ENCODE results near the gene YIF1A. TPM values are rescaled to one million over a fixed set of nuclear protein-coding genes. Genes with fewer than 3 reads are reported as not detected.
"Not testable (repeated sequence)": the region's sequence is repeated elsewhere in the genome, so short reads cannot be mapped to it uniquely, and the experiment has no call there.

YIF1A gene
- total RNA-seq, 1 donor from 2014 or later = 53.4 TPM

DNA sequence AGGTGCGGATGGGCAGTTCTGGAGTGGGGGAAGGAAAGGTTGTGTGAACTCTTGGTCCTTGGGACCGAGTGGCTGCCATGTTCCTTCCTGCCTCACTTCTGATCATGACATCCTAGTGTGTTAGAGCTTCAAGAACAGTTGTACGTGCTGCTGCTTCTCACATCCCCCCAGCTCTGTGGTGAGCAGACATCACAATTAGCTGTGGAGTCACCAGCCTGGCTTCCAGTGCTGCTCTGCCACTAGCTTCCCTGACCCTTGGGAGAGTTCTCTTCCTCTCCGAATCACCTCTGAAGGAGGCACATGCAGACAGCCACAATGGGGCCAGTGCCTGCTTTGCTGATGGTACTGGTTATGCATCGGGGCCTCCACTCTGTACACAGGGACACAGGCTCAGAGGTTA, 26.8 kb downstream of the YIF1A start:
- no peaks in the 10 kb centered on the region for H3K27me3 Mint-ChIP-seq
- intact Hi-C loops (cut with micrococcal nuclease) = no loop called here
- POLR2A ChIA-PET = interaction anchor here (0.8 kb wide), 1 partner anchor 27 kb away, joined by 4 read pairs; the partner anchor contains the start of gene YIF1A

DNA sequence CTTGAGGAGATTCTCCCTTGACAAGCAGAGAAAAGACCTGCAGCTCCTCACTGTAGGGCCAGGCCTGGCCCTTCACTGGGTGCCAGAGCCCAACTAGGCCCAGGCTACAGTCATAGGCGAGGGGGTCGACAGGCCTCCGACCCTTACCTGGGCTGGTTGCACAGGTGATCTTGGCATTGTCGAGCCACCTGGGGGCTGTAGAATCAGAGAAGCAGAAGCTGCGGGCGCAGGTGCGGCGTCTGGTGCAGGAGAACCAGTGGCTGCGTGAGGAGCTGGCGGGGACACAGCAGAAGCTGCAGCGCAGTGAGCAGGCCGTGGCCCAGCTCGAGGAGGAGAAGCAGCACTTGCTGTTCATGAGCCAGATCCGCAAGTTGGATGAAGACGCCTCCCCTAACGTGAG, 27.4 kb downstream of the YIF1A start:
- H3K36me3 Mint-ChIP-seq (ENCODE audit: low read depth) = peaks cover 55% of the 10 kb centered on the region
- H3K27me3 Mint-ChIP-seq = no peaks in the 10 kb centered on the region
- no peak overlapping the region for H3K27ac Mint-ChIP-seq
- intact Hi-C loops (cut with micrococcal nuclease) = no loop called here
- H3K4me1 Mint-ChIP-seq = peaks cover 19% of the 10 kb centered on the region
- ATAC-seq (ENCODE audit: low read depth) (no peak), DNase-seq (no peak)
- TF ChIP-seq, protein P1, sequence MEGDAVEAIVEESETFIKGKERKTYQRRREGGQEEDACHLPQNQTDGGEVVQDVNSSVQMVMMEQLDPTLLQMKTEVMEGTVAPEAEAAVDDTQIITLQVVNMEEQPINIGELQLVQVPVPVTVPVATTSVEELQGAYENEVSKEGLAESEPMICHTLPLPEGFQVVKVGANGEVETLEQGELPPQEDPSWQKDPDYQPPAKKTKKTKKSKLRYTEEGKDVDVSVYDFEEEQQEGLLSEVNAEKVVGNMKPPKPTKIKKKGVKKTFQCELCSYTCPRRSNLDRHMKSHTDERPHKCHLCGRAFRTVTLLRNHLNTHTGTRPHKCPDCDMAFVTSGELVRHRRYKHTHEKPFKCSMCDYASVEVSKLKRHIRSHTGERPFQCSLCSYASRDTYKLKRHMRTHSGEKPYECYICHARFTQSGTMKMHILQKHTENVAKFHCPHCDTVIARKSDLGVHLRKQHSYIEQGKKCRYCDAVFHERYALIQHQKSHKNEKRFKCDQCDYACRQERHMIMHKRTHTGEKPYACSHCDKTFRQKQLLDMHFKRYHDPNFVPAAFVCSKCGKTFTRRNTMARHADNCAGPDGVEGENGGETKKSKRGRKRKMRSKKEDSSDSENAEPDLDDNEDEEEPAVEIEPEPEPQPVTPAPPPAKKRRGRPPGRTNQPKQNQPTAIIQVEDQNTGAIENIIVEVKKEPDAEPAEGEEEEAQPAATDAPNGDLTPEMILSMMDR (IDR thresholded peaks at IDR 0.05) = no peak
- POLR2A ChIA-PET = interaction anchor here (0.8 kb wide), 1 partner anchor 28 kb away, joined by 4 read pairs; the partner anchor contains the start of gene YIF1A
- CTCF ChIA-PET = interaction anchor here (1.4 kb wide), 1 partner anchor 38 kb away, joined by 4 read pairs; no protein-coding TSS in a partner anchor
- no peak overlapping the region for H3K4me3 Mint-ChIP-seq
- no peaks in the 10 kb centered on the region for H3K9me3 Mint-ChIP-seq

More for the DNA sequence above, 26.8 kb downstream of the YIF1A start:
- TF ChIP-seq, protein P1 (IDR thresholded peaks at IDR 0.05) = no peak
- Mint-ChIP-seq H3K27ac (no peak overlapping the region), H3K4me3 (no peak overlapping the region), H3K9me3 (no peaks in the 10 kb centered on the region), H3K36me3 (ENCODE audit: low read depth) (peaks cover 55% of the 10 kb centered on the region), H3K4me1 (peaks cover 18% of the 10 kb centered on the region)
- ATAC-seq (ENCODE audit: low read depth) (no peak), DNase-seq (no peak)
- CTCF ChIA-PET = interaction anchor here (1.4 kb wide), 1 partner anchor 39 kb away, joined by 4 read pairs; no protein-coding TSS in a partner anchor

DNA sequence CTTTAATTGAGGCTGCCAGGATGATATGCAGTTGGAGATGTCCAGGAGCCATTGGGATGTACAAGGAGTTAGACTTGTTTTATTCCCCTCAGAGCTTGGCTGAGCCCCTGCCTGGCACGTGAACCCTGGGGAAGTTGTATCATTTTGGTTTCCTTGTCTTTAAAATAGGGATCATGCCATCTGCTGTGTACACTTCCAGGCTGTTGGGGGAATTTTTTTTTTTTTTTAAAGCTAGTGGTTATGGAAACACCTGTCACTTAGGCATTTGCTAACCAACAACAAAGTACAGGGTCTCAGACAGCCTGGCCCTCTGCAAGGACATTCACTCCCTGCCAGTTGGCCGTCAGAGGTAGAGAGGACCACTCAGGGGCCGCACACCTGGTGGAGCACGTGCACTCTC, 29.0 kb downstream of the YIF1A start:
- H3K4me3 Mint-ChIP-seq = no peak overlapping the region
- intact Hi-C loops (cut with micrococcal nuclease) = no loop called here
- ChIA-PET POLR2A (interaction anchor here (0.6 to 0.7 kb wide), 3 partner anchors 12 to 608 kb away, joined by 3 to 8 read pairs (median 4); no protein-coding TSS in a partner anchor), CTCF (interaction anchor here (0.9 to 1.3 kb wide), 2 partner anchors 14 to 22 kb away, joined by 3 to 4 read pairs; no protein-coding TSS in a partner anchor)
- H3K27ac Mint-ChIP-seq = no peak overlapping the region
- H3K27me3 Mint-ChIP-seq = no peaks in the 10 kb centered on the region
- H3K4me1 Mint-ChIP-seq = peaks cover 23% of the 10 kb centered on the region
- ATAC-seq (ENCODE audit: low read depth) (no peak), DNase-seq (no peak)
- no peaks in the 10 kb centered on the region for H3K9me3 Mint-ChIP-seq
- H3K36me3 Mint-ChIP-seq (ENCODE audit: low read depth) = peaks cover 53% of the 10 kb centered on the region
- TF ChIP-seq, protein P1 (IDR thresholded peaks at IDR 0.05) = no peak

DNA sequence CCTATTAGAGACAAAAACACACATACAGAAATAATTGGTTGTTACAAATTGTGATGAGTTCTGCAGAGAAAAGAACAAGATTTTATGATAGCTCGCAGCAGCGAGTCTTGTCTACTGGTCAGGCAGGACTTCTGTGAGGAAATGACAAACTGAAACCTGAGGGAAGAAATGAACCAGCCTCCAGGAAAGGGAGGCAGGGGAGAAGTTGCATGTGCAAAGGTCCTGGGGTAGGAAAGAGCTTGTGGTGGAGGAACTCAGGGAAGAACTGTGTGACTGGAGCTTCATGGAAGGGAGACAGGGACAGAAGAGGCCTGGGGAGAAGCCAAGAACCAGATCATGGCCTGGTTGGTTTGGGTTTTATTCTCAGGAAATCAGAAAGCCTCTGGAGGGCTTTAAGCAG, 29.7 kb downstream of the YIF1A start:
- TF ChIP-seq, protein P1 (IDR thresholded peaks at IDR 0.05) = no peak
- POLR2A ChIA-PET = interaction anchor here (0.6 to 1.0 kb wide), 3 partner anchors 12 to 134 kb away, joined by 3 to 8 read pairs (median 7); partner anchors contain the start of gene YIF1A
- Mint-ChIP-seq H3K36me3 (ENCODE audit: low read depth) (peaks cover 45% of the 10 kb centered on the region), H3K27me3 (no peaks in the 10 kb centered on the region), H3K9me3 (no peaks in the 10 kb centered on the region), H3K27ac (peak overlapping the region; percentile 30), H3K4me1 (peaks cover 23% of the 10 kb centered on the region), H3K4me3 (no peak overlapping the region)
- CTCF ChIA-PET = interaction anchor here (1.3 kb wide), 1 partner anchor 13 kb away, joined by 4 read pairs; no protein-coding TSS in a partner anchor
- no peak for DNase-seq
- intact Hi-C loops (cut with micrococcal nuclease) = no loop called here
- ATAC-seq (ENCODE audit: low read depth) = no peak

DNA sequence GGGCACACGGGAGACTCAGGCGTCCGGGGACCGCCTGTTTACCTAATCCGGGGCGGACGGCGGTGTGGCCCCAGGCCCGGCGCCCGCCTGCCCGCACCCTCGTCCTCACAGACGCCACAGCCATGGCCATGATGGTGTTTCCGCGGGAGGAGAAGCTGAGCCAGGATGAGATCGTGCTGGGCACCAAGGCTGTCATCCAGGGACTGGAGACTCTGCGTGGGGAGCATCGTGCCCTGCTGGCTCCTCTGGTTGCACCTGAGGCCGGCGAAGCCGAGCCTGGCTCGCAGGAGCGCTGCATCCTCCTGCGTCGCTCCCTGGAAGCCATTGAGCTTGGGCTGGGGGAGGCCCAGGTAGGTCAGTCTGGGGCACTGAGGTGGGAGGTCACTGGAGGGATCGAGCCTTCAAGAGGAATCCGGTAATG, 30.5 kb downstream of the YIF1A start:
- Mint-ChIP-seq H3K4me3 (peak overlapping the region; percentile 96), H3K9me3 (no peaks in the 10 kb centered on the region), H3K36me3 (ENCODE audit: low read depth) (peaks cover 40% of the 10 kb centered on the region), H3K27me3 (no peaks in the 10 kb centered on the region), H3K4me1 (peaks cover 23% of the 10 kb centered on the region), H3K27ac (peak overlapping the region; percentile 96)
- TF ChIP-seq, protein P1 (IDR thresholded peaks at IDR 0.05) = no peak
- ATAC-seq (ENCODE audit: low read depth) = no peak
- ChIA-PET POLR2A (interaction anchor here (0.5 to 1.0 kb wide), 2 partner anchors 21 to 30 kb away, joined by 3 to 7 read pairs; partner anchors contain the start of gene YIF1A), CTCF (no interaction called here)
- intact Hi-C loops (cut with micrococcal nuclease) = loop anchor here (1.0 kb wide), 3 partner anchors 24 to 188 kb away; partner anchors contain the start of gene PACS1
- DNase-seq = no peak

DNA sequence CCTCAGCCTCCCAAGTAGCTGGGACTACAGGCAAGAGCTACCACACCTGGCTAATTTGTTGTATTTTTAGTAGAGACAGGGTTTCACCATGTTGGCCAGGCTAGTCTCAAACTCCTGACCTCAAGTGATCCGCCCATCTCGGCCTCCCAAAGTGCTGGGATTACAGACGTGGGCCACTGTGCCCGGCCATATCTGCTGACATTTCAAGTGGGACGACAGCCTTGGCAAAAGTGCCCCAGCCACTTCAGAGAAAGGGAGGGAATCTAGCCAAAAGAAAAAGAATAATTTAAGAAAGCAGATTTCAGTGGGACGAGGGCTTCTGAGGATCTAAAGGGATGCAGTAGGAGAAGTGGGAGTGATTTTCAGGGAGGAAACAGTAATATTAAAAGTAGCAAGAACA, 35.9 kb downstream of the YIF1A start:
- Mint-ChIP-seq H3K4me1 (peaks cover 10% of the 10 kb centered on the region), H3K36me3 (ENCODE audit: low read depth) (peaks cover 17% of the 10 kb centered on the region), H3K27ac (peak overlapping the region; percentile 12)
- CTCF ChIA-PET; H3K27me3 Mint-ChIP-seq; H3K9me3 Mint-ChIP-seq; DNase-seq; intact Hi-C loops (cut with micrococcal nuclease); H3K4me3 Mint-ChIP-seq; ATAC-seq (ENCODE audit: low read depth): not testable (repeated sequence)
- POLR2A ChIA-PET = interaction anchor here (1.1 kb wide), 1 partner anchor 30 kb away, joined by 3 read pairs; no protein-coding TSS in a partner anchor

Data from activated B cell treated with CpG ODN at 0.5 μM for 24 hours (primary cell).